SHP77 (cell line): Measurements from ENCODE around the gene AHSG.
"Not testable (repeated sequence)": the region's sequence is repeated elsewhere in the genome, so short reads cannot be mapped to it uniquely, and the experiment has no call there.

Experiments
- DNase-seq, 2 experiments: peaks; one replicate each; lab custom pipeline; 2025; lab: John Stamatoyannopoulos, UW

Gene AHSG

DNA sequence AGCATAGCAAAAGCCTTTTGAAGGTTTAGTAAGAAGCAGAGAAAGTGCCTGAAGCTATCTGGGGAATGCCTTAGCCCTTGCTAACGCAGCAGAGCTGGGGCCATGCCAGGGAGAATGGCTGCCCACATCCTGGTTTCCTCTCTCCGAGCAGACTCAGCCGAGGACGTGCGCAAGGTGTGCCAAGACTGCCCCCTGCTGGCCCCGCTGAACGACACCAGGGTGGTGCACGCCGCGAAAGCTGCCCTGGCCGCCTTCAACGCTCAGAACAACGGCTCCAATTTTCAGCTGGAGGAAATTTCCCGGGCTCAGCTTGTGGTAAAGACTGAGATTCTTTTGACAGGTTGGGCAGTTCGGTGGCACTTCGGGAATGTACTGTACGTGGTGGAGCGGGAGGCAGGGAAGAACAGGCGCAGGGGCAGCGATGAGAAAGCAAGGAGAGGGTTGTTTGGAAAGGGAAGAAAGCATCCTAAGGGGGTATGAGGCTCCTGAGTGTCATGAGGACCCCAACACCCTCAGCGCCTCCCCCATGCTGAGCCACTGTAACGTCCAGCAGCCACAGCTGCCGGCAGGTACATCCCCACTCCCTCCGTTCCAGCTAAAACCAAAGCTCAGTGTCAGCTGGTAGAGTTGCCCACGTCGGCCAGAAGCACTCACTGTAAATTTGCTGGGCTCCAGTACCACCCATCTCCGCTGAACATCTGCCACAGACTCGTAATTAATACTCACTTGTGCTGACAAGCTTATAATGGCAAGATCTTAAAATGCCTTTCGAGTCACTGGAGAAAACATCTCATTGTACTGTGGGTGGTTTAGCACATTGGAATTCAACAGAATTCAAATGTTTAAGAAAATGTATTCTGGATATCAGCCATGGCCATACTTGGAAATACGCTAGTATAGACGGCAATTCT, 4.4 kb downstream of the AHSG start:
- DNase-seq: peak in 1 of 2 experiments; percentile 75

DNA sequence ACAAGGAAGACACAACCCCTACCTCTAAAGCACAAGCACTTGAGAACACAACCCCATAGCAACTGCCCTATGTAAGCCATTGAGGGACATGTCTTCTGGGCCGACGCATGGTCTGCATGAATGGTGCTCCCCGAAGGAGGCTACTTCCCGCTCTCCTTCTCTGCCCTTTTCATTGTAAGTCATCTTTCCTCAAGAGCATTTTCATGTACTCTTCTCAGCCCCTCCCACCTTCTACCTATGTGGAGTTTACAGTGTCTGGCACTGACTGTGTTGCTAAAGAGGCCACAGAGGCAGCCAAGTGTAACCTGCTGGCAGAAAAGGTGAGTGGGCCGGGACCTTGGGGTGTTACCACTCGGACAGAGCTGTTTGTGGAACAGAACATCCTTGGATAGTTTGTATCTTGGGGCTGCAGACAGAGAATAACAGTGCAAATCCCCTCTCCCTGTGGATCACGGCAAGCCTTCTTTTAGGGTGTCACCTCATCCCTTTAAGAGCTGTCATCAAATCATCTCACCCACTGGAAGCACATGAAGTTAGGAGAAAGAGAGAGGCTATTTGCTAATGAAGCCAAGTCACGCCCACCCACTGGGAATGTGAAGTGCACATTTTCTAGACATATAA, 5.6 kb downstream of the AHSG start:
- DNase-seq: no peak

DNA sequence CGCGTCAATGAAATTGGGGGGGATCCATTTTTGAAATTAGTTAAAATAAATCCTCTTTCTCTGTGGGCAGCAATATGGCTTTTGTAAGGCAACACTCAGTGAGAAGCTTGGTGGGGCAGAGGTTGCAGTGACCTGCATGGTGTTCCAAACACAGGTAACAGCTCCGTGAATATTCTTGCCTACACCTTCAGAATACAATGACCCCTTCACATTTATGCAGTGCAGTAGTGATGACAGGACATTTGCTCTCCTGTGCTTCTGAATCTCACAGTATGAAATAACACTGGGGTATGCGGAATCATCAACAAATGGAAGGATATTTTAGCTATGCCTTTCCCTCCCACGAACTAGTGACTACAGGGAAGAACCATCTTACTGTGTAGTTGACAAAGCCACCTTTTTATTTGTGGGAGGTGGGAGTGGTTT, 6.9 kb downstream of the AHSG start:
- no peak for DNase-seq

DNA sequence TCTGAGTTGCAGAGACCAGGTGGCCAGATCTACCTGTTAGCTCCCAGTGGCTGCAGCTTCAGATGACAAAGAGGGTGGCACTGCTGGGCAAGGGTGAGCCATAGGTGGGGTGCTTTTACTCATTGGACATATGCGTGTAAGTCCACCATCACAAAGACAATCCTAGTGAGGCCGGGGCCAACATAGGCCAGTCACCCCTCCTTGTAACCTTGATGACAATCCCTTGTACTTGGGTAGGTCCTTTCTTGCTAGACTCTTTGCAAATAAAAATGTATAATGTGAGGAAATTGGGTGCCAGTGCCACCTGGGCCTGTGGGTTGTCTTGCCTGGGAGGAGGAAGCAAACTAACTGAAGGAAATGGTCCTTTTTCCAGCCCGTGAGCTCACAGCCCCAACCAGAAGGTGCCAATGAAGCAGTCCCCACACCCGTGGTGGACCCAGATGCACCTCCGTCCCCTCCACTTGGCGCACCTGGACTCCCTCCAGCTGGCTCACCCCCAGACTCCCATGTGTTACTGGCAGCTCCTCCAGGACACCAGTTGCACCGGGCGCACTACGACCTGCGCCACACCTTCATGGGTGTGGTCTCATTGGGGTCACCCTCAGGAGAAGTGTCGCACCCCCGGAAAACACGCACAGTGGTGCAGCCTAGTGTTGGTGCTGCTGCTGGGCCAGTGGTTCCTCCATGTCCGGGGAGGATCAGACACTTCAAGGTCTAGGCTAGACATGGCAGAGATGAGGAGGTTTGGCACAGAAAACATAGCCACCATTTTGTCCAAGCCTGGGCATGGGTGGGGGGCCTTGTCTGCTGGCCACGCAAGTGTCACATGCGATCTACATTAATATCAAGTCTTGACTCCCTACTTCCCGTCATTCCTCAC, 7.6 kb downstream of the AHSG start:
- no peak for DNase-seq

DNA sequence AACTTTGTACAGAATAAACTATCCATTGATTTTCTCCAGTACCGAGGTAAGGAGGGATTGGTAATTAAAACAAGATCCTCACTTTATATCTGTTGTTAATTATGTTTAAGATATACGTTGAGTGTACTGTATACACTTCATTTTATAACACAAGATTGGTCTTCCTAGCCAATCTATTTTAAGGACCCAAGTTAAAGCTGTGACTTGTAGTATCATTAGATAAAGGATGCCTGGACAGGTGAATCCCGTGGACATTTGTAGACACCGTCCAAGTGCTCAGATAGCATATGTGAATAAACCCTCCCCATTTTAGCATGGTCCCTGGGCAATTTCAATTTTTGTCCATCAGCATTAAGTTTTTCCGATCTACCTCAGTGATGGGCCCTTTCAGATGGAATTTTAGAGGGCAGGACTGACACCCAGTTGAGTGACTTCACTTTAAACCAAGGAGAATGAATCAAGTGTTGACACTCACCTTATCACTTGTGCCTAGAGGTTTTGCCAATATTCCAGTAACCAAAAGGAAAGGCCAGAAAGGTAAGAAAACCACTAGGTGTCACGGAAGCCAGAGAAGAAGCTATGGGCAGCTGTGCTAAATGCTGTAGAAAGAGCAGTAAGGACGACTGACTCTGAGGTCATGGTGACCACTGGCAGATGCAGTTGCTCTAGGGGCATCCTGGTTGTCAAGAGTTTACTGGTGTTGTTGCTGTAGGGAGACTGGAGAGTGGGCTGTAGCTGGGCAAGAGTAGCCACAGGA, 9.2 kb downstream of the AHSG start:
- DNase-seq: no peak

DNA sequence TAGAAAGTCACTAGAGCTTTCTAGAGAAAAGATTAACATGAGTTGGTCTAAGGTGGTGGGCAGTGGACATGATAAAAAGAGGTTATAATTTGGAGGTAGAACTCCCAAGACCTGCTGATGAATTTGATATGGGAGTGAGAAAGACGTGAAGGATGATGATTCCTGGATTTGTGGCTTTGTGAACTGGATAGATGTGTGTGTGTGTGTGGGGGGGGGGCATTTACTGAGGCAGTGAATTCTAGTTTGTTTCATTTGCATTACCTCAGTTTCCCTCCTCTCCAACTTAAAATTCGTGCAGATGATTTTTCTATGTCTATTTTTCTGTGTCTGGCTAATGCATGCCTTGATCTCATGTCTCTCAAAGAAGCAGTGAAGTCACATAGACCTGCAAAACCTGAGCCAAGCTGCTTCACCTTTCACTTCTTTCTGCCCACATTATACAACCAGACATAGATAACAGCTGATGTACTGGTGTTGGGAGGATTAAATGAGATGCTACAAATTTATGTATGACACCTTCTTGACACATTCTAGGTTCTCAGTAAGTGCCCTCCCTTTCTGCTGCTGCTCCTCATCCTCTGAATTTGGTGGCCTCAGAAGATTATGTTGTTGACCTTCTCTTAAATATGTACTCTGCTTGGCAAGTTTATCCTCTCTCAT, 9.9 kb downstream of the AHSG start:
- DNase-seq: no peak

DNA sequence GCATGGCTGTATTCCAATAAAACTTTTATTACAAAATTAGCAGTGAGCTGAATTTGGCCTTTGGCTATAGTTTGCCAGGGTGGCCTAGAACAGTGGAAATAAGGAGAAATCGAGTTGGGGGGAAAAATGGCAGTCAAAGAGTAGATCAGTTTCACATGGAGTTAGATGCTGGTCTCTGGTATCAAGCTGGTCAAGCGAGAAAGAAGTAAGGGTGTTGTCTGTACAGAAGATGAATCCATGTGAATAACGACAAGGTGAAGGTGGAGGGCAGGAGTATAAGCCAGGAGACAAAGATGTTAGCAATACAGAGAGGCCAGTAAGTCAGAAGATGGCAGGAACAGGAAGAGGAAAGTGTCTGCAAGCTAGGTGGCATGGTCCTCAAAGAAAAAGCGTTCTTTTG, 11.7 kb downstream of the AHSG start:
- DNase-seq: no peak

DNA sequence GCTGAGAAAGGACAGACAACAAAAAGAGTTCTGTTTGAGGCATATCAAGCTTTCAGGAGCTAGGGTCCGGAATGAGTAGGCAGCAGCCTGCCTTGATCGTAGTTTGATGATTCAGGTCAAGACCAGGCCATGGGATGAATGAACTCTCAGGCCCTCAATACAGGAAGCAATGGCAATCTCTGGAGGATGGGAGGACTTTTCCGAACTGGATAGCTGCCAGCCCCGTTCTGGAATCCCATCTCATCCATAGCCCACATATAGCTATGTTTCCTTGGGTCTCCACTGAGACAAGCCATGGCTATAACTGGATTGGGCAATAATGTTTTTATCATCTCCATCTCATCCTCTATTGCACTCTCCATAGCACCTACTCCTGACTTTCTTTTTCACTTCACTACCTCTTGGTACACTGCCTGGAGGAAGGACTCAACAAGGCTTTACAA, 12.8 kb downstream of the AHSG start:
- no peak for DNase-seq

DNA sequence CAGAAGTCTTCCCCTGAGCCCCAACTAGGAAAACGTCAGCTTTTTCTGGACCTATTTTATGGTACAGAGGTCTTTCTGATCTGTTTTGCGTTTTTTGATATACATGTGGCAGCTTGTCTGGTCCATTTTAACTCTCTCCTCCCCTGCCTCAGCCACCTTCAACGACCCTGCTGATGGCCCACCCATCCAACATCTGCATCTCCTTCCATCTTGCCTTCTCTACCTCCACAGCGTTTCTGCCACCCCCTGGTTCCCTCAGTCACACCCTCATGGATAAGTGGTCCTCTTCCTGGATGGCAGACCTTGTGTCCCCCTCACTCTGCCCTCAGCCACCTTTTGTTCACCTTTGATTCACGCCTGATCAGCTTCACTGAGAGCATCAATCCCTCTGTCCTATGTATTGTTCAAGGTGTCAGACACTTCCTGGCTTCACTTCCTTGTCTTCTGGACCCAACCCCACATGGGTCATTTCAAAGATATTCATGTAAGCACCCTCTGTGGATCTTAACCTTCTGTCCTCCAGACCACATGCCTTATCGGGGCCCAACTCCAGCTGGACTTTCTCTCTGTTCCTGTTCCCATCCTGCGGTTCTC, 13.5 kb downstream of the AHSG start:
- no peak for DNase-seq

DNA sequence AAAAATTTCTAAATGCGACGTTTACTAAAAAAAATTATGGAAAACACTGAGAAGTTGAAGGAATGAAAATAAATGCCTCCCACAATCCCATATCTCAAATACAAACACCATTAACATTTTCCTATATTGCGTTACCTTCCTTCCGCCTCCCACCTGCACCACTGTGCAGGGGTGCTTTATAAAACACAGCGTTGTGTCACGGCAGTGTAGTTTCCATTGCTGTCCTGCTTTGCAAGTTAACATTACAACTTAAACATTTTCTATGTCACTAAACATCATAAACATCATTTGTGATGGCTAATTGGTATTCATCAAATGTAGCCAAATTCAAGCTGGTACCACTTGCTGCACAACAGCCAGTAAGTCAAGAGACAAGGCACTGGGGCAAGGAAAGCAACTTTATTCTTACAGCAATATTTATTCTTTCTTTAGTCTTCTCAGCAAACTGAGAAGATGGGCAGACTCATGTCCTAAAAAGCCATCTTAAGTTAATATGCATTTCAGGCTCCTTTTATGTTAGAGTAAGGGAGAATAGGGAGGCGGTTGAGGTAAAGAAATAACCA, 15.1 kb downstream of the AHSG start:
- no peak for DNase-seq

DNA sequence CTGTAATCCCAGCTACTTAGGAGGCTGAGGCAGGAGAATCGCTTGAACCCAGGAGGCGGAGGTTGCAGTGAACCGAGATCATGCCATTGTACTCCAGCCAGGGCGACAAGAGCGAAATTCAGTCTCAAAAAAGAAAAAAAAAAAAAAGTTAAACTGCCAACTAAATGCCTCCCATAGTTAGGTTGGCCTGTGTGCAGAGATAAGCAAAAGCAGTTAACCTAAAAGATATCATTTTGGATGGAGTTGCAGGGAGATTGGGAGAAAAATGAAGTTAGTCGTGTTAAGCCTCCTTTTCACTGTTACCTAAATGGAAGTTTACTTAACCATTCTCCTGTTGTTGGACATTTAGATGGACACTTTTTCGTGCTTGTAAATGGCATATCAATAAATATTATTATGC, 15.9 kb downstream of the AHSG start:
- no peak for DNase-seq

DNA sequence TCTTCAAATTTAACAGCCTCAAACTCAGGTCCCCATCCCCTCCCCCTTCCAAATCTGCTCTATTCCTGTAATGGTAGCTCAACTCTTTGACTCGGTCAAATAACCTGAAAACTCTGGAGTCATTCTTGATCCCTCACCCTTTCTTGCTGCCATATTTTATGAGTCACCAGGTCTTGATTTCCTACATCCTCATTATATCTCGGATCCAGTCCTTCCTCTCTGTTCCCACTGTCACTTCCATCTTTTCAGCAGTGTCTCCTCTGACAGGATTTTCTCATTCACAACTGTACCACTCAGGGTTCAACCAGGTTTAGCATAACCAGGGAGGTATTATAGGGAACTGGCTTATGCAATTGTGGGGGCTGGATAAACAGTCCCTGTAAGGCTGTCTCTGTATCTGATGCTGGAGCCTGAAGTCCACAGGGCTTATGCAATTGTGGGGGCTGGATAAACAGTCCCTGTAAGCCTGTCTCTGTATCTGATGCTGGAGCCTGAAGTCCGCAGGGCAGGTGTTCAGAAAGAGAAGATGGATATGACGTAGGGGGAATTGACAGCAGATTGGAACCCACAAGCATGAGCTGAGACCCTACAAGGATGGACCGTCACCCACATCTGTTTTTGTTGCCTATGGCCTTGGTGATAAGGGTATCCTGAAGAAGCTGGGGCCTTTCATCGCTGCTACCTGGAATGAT, 18.2 kb downstream of the AHSG start:
- no peak for DNase-seq

DNA sequence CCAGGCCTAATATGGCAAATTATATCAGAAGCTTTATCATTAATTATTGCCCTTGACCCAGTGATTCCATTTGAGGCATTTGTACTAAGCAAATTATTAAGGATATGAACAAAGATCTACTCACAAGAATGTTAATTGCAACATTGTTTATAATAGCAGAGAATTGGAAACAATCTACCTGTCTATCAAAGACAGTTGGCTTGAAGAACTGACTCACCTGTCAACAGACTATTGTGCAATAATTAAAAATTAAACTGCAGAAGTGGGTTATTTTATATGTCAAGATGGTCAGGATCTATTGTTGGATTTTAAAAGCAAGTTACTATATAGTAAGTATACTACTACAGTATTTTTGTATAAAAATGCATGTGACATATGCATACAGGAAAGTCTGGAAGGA, 20.6 kb downstream of the AHSG start:
- DNase-seq: no peak

DNA sequence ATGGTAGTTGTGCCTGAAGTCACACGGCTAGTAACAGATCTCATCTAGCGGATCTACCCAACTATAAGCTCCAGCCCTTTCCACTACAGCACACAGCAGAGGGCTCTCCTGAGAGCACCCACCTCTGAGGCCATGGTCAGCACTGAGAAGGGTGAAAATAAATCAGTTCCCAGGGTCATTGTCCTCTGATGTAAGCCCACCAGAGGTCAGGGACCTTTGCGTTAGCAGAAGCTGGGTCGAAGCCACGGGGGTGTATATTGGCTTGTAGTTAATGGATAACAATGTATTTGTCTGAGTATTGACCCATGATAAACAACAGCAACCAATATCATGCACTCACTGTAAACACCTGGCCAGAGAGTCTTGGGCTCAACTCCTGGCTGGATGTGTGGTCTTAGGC, 21.3 kb downstream of the AHSG start:
- DNase-seq: not testable (repeated sequence)

DNA sequence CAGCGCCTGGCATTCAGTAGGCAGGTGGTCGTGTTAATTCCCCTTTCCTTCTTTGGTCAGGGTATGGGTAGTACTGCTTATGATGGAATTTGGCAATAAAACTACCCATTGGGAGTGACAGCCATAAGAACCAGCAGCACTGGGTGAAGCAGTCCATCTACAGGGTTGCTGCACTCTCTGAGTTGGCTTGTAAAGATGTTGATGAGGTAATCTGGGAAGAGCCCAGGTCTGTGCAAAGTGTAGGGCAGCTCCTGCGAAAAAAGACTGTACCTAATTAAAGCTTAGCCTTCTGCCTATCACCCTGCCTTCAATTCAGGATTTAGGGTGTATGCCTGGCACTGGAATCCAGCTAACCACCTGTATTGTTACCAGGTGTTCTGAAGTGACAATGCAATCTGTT, 22.7 kb downstream of the AHSG start:
- no peak for DNase-seq

DNA sequence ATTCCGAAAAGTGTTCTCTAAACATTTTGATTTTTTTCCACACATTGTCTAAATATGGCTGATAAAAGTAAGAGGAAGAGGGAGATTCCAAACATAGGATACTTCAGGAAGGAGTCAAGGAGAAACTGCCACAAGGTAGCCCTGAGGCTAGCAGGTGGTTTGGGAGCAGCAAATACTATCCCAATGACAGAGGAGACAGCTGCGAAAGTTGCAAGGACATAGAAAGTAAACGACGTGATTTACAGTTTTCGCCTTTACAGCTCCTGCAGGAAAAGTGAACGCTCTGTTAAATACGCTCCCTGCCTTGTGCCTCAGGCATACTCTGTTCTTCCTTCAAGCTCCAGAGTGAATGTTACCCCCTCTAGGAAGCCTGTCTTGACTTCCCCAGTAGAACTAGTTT, 23.7 kb downstream of the AHSG start:
- DNase-seq: no peak

DNA sequence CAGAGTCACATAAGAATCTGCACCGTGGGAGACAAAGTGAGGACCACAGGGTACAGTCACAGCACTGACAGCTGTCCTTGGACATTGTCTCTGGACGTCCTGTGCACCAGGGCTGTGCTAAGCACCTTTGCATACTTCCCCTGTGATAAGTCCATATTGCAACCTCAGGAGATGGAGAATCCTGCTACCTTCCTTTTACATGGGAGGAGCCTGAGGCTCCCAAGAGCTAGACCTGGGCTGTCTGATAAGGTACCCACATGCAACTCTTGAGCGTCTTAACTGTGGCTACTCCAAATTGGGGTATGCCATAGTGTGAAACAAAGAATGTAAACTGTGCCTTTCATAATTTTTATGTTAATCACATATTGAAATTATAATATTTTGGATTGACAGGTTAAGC, 24.8 kb downstream of the AHSG start:
- no peak for DNase-seq

DNA sequence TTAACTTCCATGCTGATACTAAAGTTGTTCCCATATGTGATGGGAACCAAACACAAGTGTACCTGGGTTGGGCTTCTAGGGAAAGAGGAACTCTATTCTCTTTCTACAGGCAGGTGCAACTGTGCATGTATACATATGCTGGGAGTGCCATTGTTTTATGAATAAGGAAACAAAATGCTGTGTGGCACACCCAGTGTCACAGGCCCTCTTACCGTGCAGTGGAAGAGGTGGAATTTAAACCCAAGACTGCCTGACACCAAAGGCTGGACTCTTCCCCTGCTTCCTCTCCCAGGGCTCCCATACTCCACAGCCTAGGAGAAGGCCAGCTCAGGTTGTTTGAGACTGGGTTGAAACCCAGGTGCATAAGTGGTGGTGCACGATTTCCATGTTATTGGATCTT, 25.4 kb downstream of the AHSG start:
- no peak for DNase-seq

DNA sequence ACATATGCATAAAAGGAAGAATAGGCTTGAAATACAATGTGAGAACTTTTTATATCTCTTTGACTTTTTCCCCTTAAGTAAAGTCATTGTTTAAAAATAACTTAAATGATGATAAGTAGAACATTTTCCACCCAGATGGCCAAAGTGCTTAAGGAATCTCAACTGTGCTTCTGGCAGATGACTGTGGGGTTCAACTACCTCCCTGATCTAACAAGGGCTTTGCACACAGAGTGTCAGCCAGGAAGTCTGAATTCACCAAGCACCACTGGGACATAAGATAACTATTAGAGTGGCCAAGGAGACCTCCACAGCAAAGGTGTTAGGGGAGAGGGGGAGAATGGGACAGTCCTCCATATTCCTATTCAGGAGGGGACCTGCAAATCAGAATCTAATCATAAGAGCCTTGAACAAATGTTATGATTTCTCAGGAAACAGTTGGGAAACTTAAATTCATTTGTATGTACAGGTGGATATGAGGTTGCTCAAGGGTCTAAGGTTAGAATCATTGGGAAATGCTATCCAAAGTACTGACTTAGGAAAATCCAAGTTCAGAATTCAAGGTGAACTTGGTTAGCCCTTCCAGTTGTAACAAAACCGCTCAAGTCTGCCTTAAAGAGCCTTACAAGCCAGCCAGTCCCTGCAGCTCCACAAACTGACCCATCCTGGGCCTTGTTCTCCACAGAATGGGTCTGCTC, 27.1 kb downstream of the AHSG start, which contains the start of gene FETUB:
Gene FETUB, plus strand, starts transcription at position 622 of the 695 bp plus-strand sequence. Its CDS starts 62 bp downstream, at position 684.
- DNase-seq: no peak
